Ovary (tissue), 9 donors: Measurements from ENCODE around the gene ALX4. TPM values are rescaled to one million over a fixed set of nuclear protein-coding genes. Genes with fewer than 3 reads are reported as not detected.

Experiments
- DNase-seq, 5 donors: peaks; one replicate each; pipeline ENCODE4 v3.0.0-alpha.2; 2019 to 2020
- H3K27ac ChIP-seq, 2 donors: fragments of 200-600 bp; one replicate each; pipeline versions ENCODE4 v1.5.1 to v1.8.0; 2019 to 2022
- H3K27me3 ChIP-seq: fragments of 200-600 bp; one replicate; pipeline ENCODE4 v1.8.0; 2022
- H3K36me3 ChIP-seq: fragments of 200-600 bp; sonication (generic); one replicate; pipeline ENCODE4 v1.5.1; 2019
- H3K4me1 ChIP-seq: one replicate; pipeline ENCODE4 v1.8.1; 2013; ENCODE audit warnings: mild to moderate bottlenecking, moderate library complexity; ENCODE audit not compliant: insufficient read depth
- H3K4me3 ChIP-seq: fragments of 200-600 bp; sonication (generic); one replicate; pipeline ENCODE4 v1.5.1; 2017
- H3K9me3 ChIP-seq, 2 donors: fragments of 200-600 bp in 1 of 2; sonication (generic) in 1 of 2; one replicate each; pipeline versions ENCODE4 v1.5.1 to v1.8.1; 2013 to 2019; ENCODE audit warnings: mild to moderate bottlenecking in 1 of 2, moderate library complexity in 1 of 2
- EP300 ChIP-seq: sonication (generic); formaldehyde crosslinking; IDR thresholded peaks from one replicate; pipeline ENCODE4 v1.6.1; 2017; ENCODE audit warnings: antibody characterized with exemption
- POLR2A ChIP-seq: fragments of 450-650 bp; IDR thresholded peaks from one replicate; pipeline ENCODE4 v1.6.1; 2017; ENCODE audit warnings: antibody characterized with exemption, mild to moderate bottlenecking, moderate library complexity
- WGBS, 3 donors: extraction: QIAGEN DNeasy Blood & Tissue Kit in 1 of 3; methylation state at CpG; one replicate each; pipeline versions ENCODE4 v1.1.5 to v1.1.7; 2013 to 2017; 5-methylcytosine and 5-hydroxymethylcytosine counted together
- intact Hi-C, 4 donors: fragments of 100-400 bp; cut with DNase I; formaldehyde crosslinking; loops; one replicate each; pipeline versions ENCODE4 v1.11.0 to v1.15.1; 2022 to 2023
- polyA plus RNA-seq, 2 donors: library from polyadenylated mRNA; stranded (reverse); fragments of 200-250 nt in 1 of 2; fragments of 350-450 nt in 1 of 2; fragmentation: Illumina TruSeq in 1 of 2; extraction: RNeasy Lipid Tissue Mini Kit (QIAGEN cat#74804) in 1 of 2; gene quantifications; one replicate each; pipeline ENCODE4 v1.2.3, GENCODE V29; 2013 to 2014
- total RNA-seq, 7 donors: library from RNA; depleted of rRNA in 2 of 7; stranded (reverse); fragments of >200 nt in 2 of 7; fragmentation: NEBNext Ultra II Directional in 3 of 7; extraction: Animal tissue kit (Norgen Biotek cat#: 25700) in 3 of 7; gene quantifications; one replicate each; pipeline versions ENCODE4 v1.1.0 to v1.2.4, GENCODE V29; 2016 to 2023
- TF ChIP-seq, protein P1 (sequence below), 3 donors: fragments of 450-650 bp in 2 of 3; fragments of 200-600 bp in 1 of 3; IDR thresholded peaks; one replicate each; pipeline versions ENCODE4 v1.5.1 to v1.8.0; 2016 to 2022; ENCODE audit warnings: antibody characterized with exemption in 3 of 3, mild to moderate bottlenecking in 1 of 3
- donor health status: DM: no; HTN: no; CAD: no; lungs with moderate emphysema.
- donor health status: DM: no; HTN: no; CAD: no.
- donor health status: Bipolar disorder and iron deficiency.
- donor health status: DM: yes; HTN: yes; CAD: no.
- donor health status: DM: no; HTN: no; CAD: no.
- donor health status: DM: yes; HTN: yes; CAD: no.

ALX4 gene
- total and polyA plus RNA-seq, 9 donors, result 0.01 to 0.18 (median 0.05) TPM; not detected in 4

DNA sequence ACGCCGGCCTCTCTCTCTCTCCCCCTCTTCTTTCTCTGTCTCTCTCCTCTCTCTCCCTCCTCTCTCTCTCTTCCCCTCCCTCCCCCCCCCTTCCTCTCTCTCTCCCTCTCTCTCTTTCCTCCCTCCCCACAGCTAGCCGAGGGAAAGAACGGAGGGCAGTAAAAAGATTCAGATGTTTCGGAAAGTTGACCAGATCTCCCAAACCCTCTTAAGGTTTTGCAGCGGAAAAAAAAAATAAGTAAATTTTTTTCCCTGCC lies 195 bp upstream of the ALX4 start:
- intact Hi-C loops, result no loop called here
- no peak overlapping the region for H3K27ac ChIP-seq
- H3K27me3 ChIP-seq, result no peaks in the 10 kb centered on the region
- 1 to 6% (median 3%) methylated on average over 6 of the region's 6 CpGs for WGBS, 3 donors
- peaks cover 10% of the 10 kb centered on the region for H3K4me1 ChIP-seq
- no peak for DNase-seq
- no peaks in the 10 kb centered on the region for H3K36me3 ChIP-seq
- TF ChIP-seq, protein P1, sequence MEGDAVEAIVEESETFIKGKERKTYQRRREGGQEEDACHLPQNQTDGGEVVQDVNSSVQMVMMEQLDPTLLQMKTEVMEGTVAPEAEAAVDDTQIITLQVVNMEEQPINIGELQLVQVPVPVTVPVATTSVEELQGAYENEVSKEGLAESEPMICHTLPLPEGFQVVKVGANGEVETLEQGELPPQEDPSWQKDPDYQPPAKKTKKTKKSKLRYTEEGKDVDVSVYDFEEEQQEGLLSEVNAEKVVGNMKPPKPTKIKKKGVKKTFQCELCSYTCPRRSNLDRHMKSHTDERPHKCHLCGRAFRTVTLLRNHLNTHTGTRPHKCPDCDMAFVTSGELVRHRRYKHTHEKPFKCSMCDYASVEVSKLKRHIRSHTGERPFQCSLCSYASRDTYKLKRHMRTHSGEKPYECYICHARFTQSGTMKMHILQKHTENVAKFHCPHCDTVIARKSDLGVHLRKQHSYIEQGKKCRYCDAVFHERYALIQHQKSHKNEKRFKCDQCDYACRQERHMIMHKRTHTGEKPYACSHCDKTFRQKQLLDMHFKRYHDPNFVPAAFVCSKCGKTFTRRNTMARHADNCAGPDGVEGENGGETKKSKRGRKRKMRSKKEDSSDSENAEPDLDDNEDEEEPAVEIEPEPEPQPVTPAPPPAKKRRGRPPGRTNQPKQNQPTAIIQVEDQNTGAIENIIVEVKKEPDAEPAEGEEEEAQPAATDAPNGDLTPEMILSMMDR (IDR thresholded peaks at IDR 0.05), result no peak
- no peak for TF ChIP-seq EP300
- TF ChIP-seq POLR2A, result no peak
- peak overlapping the region; percentile 26 for H3K4me3 ChIP-seq
- no peaks in the 10 kb centered on the region for H3K9me3 ChIP-seq

DNA sequence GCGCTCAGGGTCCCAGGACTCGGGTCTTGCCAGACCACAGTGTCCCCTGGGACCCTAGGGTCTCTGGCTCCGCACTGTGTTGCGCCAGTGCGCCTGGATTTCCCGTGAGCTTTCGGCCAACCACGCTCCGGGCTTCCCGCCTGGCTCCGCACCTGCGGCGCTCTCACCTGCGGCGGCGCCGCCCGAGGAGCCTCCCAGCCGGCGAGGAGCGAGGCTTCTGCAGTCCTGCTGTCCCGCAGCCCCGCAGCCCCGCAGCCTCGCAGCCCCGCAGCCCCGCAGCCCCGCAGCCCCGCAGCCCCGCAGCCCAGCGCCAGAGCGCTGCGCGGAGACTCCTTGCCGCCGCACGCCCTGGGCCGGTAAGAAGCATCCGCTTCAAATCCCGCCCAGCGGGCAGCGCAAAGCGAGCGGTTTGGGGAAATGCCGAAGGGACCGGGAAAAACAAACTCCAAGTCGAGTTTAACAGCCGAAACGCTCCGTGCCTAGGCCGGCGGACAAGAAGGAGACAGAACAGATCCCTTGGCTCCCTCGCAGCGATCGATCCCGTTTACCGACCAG lies 939 bp downstream of the ALX4 start:
- Histone ChIP-seq H3K27ac (no peak overlapping the region), H3K9me3 (no peaks in the 10 kb centered on the region), H3K36me3 (no peaks in the 10 kb centered on the region), H3K4me3 (peak overlapping the region; percentile 26), H3K27me3 (no peaks in the 10 kb centered on the region), H3K4me1 (peaks cover 10% of the 10 kb centered on the region)
- WGBS, 3 donors, result 9 to 10% (median 9%) methylated on average over 39 to 57 of the region's 57 CpGs
- no peak for TF ChIP-seq POLR2A
- TF ChIP-seq EP300, result no peak
- DNase-seq, result no peak
- intact Hi-C loops, result no loop called here

DNA sequence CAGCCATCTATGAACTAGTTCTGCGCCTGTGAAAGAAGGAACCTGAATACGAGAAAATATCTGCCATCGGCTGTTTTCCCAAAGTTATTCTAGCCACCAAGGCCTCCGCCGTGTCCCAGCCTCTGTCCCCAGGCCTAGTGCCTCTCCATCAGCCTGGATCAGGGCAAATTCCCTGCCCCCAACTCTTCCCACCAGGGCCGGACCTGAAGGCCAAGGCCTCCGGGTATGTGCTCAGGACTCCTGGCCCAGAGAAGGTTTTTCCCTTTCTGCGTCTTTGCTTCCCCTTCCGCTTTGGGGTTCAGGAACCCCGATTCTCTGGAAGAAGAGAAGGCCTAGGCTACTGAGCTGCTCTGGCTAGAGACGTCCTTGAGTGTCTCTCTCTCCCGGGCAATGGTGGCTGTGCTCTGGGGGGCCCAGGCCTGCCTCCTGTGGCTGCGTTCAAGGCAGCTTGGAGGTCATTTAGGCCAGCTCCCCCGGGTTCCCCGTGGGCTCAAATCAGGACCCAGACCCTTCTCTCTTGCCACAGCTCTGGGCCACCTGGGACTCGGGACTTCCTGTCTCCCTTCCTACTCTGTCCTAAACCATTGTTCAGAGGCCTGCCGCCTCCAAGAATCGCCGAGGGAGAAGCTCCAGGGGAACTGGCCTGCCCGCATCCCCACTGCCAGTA lies 1.6 kb downstream of the ALX4 start:
- intact Hi-C loops, result no loop called here
- DNase-seq, result no peak
- TF ChIP-seq, protein P1 (IDR thresholded peaks at IDR 0.05), result no peak
- TF ChIP-seq POLR2A (no peak), EP300 (no peak)
- no peaks in the 10 kb centered on the region for H3K36me3 ChIP-seq
- 72 to 81% (median 74%) methylated on average over 20 of the region's 20 CpGs for WGBS, 3 donors
- peaks cover 10% of the 10 kb centered on the region for H3K4me1 ChIP-seq
- H3K27ac ChIP-seq, result no peak overlapping the region
- H3K9me3 ChIP-seq, result no peaks in the 10 kb centered on the region
- no peaks in the 10 kb centered on the region for H3K27me3 ChIP-seq
- H3K4me3 ChIP-seq, result no peak overlapping the region

DNA sequence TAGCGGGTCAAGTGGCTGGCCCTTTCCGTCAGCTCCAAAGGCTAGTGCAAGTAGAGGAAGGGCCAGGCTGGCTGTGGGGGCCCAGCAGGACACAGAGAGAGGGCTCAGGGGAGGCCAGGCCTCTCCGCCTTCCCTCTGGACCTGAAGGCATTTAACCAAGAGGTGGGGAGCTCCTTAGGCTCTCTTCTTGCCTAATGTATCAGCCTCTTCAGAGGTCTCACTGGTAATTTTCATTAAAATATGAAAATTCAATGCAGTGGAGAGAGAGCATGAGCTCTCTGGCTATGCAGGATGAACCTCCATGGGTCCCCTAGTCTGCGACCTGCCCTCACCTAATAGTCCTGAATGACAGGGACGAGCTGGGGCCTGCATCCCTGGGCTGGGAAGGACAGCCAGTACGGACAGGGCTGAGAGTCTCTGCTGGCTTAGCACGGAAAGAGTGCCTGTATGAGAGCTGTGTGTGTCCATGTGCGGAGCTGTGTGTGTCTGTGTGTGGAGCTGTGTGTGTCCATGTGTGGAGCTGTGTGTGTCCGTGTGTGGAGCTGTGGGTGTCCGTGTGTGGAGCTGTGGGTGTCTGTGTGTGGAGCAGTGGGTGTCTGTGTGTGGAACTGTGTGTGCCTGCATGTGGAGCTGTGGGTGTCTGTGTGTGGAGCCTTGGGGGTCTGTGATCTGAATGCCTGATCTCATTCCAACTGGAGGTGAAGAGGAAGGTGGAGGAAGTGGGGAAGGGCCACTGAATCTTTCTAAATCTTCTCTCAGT lies 2.4 kb downstream of the ALX4 start:
- TF ChIP-seq EP300 (no peak), POLR2A (no peak)
- TF ChIP-seq, protein P1 (IDR thresholded peaks at IDR 0.05), result no peak
- WGBS, 3 donors, result 95 to 96% (median 95%) methylated on average over 10 of the region's 10 CpGs
- H3K27ac ChIP-seq, result no peak overlapping the region
- no peaks in the 10 kb centered on the region for H3K9me3 ChIP-seq
- no peak for DNase-seq
- H3K36me3 ChIP-seq, result no peaks in the 10 kb centered on the region
- peaks cover 10% of the 10 kb centered on the region for H3K4me1 ChIP-seq
- intact Hi-C loops, result no loop called here
- H3K4me3 ChIP-seq, result no peak overlapping the region
- H3K27me3 ChIP-seq, result no peaks in the 10 kb centered on the region

DNA sequence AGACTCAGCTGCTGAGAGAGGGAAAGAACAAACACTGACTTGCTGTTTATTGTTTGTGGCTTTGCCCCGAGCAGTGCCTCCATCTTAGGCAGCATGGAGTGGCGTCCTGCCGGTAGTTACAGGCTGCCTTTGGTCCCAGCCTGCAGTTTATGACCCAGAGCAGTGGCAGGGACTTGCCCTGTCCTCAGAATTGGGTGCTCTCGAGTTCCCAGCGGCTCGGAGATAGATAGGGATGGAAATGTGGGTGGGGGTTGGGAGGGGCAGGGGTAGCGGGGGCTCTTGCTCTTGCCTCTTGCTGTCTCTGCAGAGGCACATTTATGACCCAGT lies 3.1 kb downstream of the ALX4 start:
- TF ChIP-seq, protein P1 (IDR thresholded peaks at IDR 0.05), result no peak
- TF ChIP-seq EP300 (no peak), POLR2A (no peak)
- H3K27ac ChIP-seq, result no peak overlapping the region
- no peaks in the 10 kb centered on the region for H3K9me3 ChIP-seq
- intact Hi-C loops, result no loop called here
- H3K36me3 ChIP-seq, result no peaks in the 10 kb centered on the region
- WGBS, 3 donors, result 90 to 92% (median 92%) methylated on average over 7 of the region's 7 CpGs
- no peak overlapping the region for H3K4me3 ChIP-seq
- DNase-seq, result no peak
- no peaks in the 10 kb centered on the region for H3K27me3 ChIP-seq
- peaks cover 10% of the 10 kb centered on the region for H3K4me1 ChIP-seq
